Muscle layer of duodenum (tissue), 2 donors: ENCODE results near the gene TOGARAM1.
A peak's percentile ranks its signal among the peaks of the same experiment; 100 is the strongest.
"Not testable (repeated sequence)": the region's sequence is repeated elsewhere in the genome, so short reads cannot be mapped to it uniquely, and the experiment has no call there.

Experiments used
- H3K27ac ChIP-seq: one replicate; pipeline ENCODE4 v1.7.0; 2013; ENCODE audit warnings: mild to moderate bottlenecking, low read length
- H3K27me3 ChIP-seq: one replicate; pipeline ENCODE4 v1.7.0; 2013; ENCODE audit warnings: low read depth, mild to moderate bottlenecking, control low read depth, low read length
- H3K36me3 ChIP-seq, 2 donors: one replicate each; pipeline ENCODE4 v1.7.0; 2013; ENCODE audit warnings: low read length in 2 of 2, control low read depth in 1 of 2, mild to moderate bottlenecking in 1 of 2; ENCODE audit not compliant: insufficient read depth in 2 of 2, control insufficient read depth in 1 of 2
- H3K4me1 ChIP-seq, 2 donors: one replicate each; pipeline ENCODE4 v1.7.0; 2013; ENCODE audit warnings: low read length in 2 of 2, mild to moderate bottlenecking in 2 of 2, control low read depth in 1 of 2, moderate library complexity in 1 of 2; ENCODE audit not compliant: insufficient read depth in 2 of 2, control insufficient read depth in 1 of 2
- H3K4me3 ChIP-seq, 2 donors: one replicate each; pipeline ENCODE4 v1.7.0; 2013; ENCODE audit warnings: low read length in 2 of 2, low read depth in 1 of 2, mild to moderate bottlenecking in 1 of 2
- H3K9me3 ChIP-seq, 2 donors: one replicate each; pipeline ENCODE4 v1.7.0; 2013; ENCODE audit warnings: low read length in 2 of 2, control low read depth in 1 of 2, mild to moderate bottlenecking in 1 of 2; ENCODE audit not compliant: control insufficient read depth in 1 of 2
- donor health status: healthy.

The TOGARAM1 gene

DNA sequence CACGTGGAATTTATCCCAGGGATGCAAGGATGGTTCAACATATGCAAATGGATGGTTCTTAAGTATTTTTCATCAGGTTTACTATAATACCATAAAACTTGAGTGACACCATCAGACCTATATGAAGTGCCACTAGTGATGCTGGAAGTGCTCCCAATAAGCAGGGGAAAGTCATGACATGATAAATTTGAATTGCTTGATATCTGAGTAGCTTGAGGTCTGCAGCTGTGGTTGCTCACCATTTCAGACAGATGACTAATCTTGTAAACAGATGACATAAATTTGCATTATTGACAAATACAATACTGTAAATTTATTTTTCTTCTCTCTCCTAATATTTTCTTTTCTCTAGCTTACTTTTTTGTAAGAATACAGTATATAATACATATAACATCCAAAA is 108.2 kb downstream of the TOGARAM1 start:
- peaks cover 0 to 7% of the 10 kb centered on the region in 2 donors for H3K4me1 ChIP-seq
- H3K27ac ChIP-seq: no peak overlapping the region
- no peaks in the 10 kb centered on the region for H3K9me3 ChIP-seq
- H3K27me3 ChIP-seq: no peaks in the 10 kb centered on the region
- H3K36me3 ChIP-seq: peaks cover 0 to 16% of the 10 kb centered on the region in 2 donors
- no peak overlapping the region for H3K4me3 ChIP-seq

DNA sequence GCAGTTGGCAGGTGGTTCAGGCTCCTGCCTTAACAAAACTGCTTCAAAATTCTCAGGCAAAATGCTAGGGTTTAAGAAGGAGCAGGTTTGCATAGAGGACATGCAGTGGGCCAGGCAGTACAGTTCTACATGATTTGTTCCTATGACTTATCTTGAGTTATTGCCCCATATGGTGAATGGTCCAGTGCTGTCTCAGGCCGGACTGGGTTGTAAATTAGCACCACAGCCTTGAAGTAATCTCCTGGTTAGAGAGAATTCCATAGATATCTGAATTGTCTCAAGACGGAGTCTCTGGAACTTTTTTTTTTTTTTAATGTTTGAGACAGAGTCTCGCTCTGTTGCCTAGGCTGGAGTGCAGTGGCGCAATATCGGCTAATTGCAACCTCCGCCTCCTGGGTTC is 110.1 kb downstream of the TOGARAM1 start:
- H3K36me3 ChIP-seq: peaks cover 0 to 16% of the 10 kb centered on the region in 2 donors
- no peaks in the 10 kb centered on the region for H3K4me1 ChIP-seq
- H3K9me3 ChIP-seq: no peaks in the 10 kb centered on the region
- H3K27ac ChIP-seq: no peak overlapping the region
- H3K27me3 ChIP-seq: no peaks in the 10 kb centered on the region
- H3K4me3 ChIP-seq: no peak overlapping the region

DNA sequence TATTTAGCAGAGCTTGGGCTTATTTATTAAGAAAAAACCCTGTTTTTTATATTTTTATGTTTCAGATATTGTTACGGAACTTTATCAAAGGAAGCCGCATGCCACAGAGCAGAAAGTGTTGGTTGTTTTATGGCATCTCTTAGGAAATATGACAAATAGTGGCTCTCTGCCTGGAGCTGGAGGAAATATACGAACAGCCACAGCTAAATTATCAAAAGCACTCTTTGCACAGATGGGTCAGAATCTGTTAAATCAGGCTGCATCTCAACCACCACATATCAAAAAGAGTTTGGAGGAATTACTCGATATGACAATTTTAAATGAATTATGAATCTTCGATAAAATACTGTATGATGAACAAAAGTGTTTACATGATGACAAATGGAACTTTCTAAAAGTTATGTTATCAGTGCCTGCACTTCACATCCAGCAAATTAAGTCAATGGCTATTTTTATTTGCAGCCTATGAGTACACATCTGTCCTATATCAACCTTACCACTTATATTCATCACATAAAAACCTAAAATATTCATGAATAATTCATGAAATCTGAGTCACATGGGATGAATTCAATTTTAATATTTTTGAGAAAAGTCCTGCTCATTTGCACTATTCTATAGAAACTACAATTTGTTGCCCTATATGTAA is 111.4 kb downstream of the TOGARAM1 start:
- H3K36me3 ChIP-seq: peaks cover 0 to 16% of the 10 kb centered on the region in 2 donors
- no peaks in the 10 kb centered on the region for H3K4me1 ChIP-seq
- H3K9me3 ChIP-seq: no peaks in the 10 kb centered on the region
- H3K4me3 ChIP-seq: no peak overlapping the region
- H3K27me3 ChIP-seq: no peaks in the 10 kb centered on the region
- H3K27ac ChIP-seq: no peak overlapping the region

DNA sequence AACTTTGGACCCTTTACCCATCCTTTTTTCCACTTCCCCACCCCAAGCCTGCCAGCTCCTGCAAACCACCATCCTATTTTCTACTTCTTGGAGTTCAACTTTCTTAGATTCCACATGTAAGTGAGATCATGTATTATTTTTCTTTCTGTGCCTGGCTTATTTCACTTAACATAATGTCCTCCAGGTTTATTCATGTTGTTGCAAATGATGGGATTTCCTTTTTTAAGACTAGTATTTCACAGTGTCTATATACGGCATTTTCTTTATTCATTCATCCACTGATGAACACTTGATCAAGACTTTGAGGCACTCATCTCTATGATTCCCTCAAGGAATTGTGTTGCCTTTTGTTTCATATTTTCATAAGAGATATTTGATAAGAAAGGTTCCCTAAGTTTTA is 116.3 kb downstream of the TOGARAM1 start:
- H3K9me3 ChIP-seq: no peaks in the 10 kb centered on the region
- no peaks in the 10 kb centered on the region for H3K4me1 ChIP-seq
- H3K27me3 ChIP-seq: no peaks in the 10 kb centered on the region
- H3K36me3 ChIP-seq: peaks cover 0 to 5% of the 10 kb centered on the region in 2 donors
- no peak overlapping the region for H3K4me3 ChIP-seq
- no peak overlapping the region for H3K27ac ChIP-seq

DNA sequence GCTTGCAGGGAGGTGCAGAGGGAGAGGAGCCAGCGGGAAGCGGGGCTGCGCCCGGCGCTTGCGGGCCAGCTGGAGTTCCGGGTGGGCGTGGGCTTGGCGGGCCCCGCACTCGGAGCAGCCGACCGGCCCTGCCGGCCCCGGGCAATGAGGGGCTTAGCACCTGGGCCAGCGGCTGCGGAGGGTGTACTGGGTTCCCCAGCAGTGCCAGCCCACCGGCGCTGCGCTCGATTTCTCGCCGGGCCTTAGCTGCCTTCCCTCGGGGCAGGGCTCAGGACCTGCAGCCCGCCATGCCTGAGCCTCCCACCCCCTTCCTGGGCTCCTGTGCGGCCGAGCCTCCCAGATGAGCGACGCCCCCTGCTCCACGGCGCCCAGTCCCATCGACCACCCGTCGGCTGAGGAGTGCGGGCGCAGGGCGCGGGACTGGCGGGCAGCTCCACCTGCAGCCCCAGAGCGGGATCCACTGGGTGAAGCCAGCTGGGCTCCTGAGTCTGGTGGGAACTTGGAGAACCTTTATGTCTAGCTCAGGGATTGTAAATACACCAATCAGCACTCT is 118.5 kb downstream of the TOGARAM1 start:
- H3K4me1 ChIP-seq, H3K4me3 ChIP-seq, H3K9me3 ChIP-seq, H3K27ac ChIP-seq, H3K36me3 ChIP-seq, H3K27me3 ChIP-seq: not testable (repeated sequence)

DNA sequence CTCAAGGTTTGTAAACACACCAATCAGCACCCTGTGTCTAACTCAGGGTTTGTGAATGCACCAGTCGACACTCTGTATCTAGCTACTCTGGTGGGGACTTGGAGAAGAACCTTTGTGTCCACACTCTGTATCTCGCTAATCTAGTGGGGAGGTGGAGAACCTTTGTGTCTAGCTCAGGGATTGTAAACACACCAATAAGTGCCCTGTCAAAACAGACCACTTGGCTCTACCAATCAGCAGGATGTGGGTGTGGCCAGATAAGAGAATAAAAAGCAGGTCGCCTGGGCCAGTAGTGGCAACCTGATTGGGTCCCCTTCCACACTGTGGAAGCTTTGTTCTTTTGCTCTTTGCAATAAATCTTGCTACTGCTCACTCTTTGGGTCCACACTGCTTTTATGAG is 119.1 kb downstream of the TOGARAM1 start:
- H3K4me3 ChIP-seq, H3K27me3 ChIP-seq, H3K36me3 ChIP-seq, H3K27ac ChIP-seq, H3K9me3 ChIP-seq: not testable (repeated sequence)
- H3K4me1 ChIP-seq: peaks cover 5 to 13% of the 10 kb centered on the region in 2 donors

DNA sequence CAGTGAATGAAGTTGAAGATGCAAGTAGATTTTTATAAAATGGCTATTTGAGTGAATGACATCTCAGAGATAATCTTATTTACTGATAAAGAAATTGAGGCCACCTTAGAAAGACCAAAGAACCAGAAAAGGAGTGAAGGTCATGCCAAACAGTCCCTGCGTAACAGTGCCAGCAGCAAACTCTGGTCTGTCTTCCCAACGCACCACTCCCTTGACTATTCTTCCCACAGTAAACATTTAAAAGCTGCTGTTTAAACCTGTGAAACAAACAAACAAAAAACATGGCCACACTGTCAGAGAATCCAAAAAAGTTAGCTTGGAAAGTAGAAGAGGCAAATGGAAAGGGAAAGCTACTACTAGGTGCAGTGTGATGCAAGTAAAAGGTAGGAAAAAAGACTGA is 120.4 kb downstream of the TOGARAM1 start:
- Histone ChIP-seq H3K9me3 (no peaks in the 10 kb centered on the region), H3K36me3 (no peaks in the 10 kb centered on the region), H3K27me3 (no peaks in the 10 kb centered on the region), H3K4me1 (peaks cover 5 to 23% of the 10 kb centered on the region in 2 donors), H3K27ac (no peak overlapping the region), H3K4me3 (no peak overlapping the region)

DNA sequence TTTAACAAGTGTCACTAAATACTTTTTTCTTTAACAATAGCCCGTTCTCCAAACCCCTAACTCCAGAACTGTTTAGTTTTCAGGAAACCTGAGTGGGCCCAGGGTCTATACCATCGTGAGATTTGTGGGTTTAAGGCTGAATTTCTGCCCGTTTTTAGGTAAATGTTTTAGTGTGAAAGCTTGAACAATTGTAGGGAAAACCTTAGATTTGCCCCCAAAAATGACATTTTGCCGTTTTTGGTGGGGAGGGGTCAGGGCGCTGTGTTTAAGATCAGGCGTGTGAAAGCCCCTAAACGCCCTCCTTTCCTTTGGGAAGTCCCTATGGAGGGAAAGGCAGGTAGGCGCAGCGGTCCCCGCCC is 121.6 kb downstream of the TOGARAM1 start:
- peaks cover 5 to 23% of the 10 kb centered on the region in 2 donors for H3K4me1 ChIP-seq
- H3K27me3 ChIP-seq: no peaks in the 10 kb centered on the region
- H3K27ac ChIP-seq: peak overlapping the region; percentile 45
- no peaks in the 10 kb centered on the region for H3K36me3 ChIP-seq
- no peaks in the 10 kb centered on the region for H3K9me3 ChIP-seq
- H3K4me3 ChIP-seq: peak overlapping the region; percentile 84 to 88

DNA sequence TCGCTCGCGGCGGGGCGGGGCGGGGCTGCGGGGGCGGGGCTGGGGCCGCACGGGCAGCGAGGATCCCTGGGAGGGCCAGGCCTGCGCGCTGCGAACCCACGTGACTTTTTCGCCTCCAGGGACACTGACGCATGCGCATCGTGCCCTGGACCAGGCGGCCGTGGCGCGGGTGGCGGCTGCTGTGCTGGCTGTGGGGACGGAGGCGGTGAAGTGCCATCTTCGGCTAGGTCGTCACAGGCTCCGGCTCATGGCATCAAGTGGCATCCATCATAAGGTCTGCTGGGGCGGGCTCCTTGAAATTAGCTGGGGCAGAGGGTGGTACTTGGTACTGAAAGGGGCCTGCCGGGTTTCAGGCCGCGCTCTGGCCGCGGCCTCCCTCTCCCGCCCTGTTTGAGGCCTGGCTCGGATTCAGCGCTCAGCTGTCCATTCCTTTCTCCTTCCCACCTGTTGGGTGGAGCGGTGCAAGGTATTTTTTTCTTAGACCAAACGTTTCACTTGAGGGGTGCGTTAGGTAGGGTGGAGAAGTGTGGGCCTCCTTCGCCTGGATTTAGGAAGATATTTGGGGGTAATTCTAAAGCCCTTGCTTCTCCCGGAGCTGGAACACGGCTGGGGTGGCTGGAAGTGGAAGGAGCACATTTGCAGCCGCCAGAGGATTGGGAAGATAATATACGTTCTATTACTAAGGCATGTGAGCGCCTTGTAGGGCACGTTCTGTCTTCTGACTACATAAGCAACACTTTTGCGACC is 122.2 kb downstream of the TOGARAM1 start, which contains the start of gene PRPF39:
PRPF39 (plus strand) TSS at position 141 of the 747 bp plus-strand sequence. CDS start 11,124 bp downstream, outside the sequence.
- peaks cover 5 to 23% of the 10 kb centered on the region in 2 donors for H3K4me1 ChIP-seq
- H3K27me3 ChIP-seq: no peaks in the 10 kb centered on the region
- H3K9me3 ChIP-seq: no peaks in the 10 kb centered on the region
- H3K27ac ChIP-seq: peak within 1 kb of the TSS; percentile 97
- peak within 1 kb of the TSS; percentile 84 to 88 for H3K4me3 ChIP-seq
- no peaks in the 10 kb centered on the region for H3K36me3 ChIP-seq

DNA sequence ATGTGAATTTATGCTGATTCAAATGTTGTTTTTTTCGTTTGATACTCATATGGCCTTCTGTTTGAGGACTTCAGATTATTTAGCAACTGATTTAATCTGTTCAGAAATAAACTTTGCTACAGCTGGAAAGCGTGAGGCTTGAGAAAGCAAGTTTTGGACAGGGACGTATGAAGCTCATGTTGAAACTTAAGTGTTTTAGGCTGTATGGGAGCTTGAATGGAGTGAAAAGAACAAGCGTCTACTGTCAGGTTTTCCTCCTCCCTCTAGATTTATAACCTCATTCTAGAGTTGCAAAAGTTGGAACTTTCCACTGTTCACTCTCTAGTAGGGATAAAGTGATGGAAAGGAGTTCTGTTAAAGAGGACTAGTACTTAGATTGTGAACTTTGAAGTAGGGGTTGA is 123.0 kb downstream of the TOGARAM1 start:
- peaks cover 5 to 23% of the 10 kb centered on the region in 2 donors for H3K4me1 ChIP-seq

DNA sequence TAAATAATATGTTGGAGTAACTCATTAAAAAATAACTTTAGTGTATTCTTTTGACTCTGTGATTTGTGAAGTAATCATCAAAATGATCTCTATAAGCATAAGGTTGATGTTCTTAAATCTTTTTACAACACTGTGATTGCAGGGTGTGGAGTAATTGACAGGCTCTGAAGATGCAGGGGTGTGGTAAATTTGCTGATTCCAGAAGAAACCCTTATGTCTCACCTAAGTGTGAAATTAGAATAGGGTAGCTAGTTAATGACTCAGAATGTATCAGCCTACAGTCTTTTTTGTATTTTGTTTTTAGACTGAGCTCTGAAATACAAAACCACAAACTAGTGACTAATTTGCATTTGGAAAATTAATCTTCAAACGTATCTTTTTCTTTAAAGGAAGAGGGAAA is 127.8 kb downstream of the TOGARAM1 start:
- no peaks in the 10 kb centered on the region for H3K36me3 ChIP-seq
- H3K27ac ChIP-seq: no peak overlapping the region
- no peak overlapping the region for H3K4me3 ChIP-seq
- H3K4me1 ChIP-seq: peaks cover 3 to 37% of the 10 kb centered on the region in 2 donors
- no peaks in the 10 kb centered on the region for H3K27me3 ChIP-seq
- no peaks in the 10 kb centered on the region for H3K9me3 ChIP-seq

More for the DNA sequence above, 123.0 kb downstream of the TOGARAM1 start:
- no peaks in the 10 kb centered on the region for H3K36me3 ChIP-seq
- peak overlapping the region; percentile 84 to 88 for H3K4me3 ChIP-seq
- no peaks in the 10 kb centered on the region for H3K9me3 ChIP-seq
- H3K27ac ChIP-seq: peak overlapping the region; percentile 97
- H3K27me3 ChIP-seq: no peaks in the 10 kb centered on the region
